Left colon (tissue), 2 donors: Measurements from ENCODE around the gene GOLT1A. TPM values are rescaled to one million over a fixed set of nuclear protein-coding genes. Genes with fewer than 3 reads are reported as not detected.

Experiments used
- ATAC-seq: fragments of 200-7000 bp; cut with Tn5 transposase; one replicate; pipeline ENCODE4 v1.9.1; 2020; ENCODE audit warnings: mild to moderate bottlenecking, moderate library complexity
- DNase-seq, 2 donors: peaks; one replicate each; pipeline ENCODE4 v3.0.0-alpha.2; 2020
- intact Hi-C, 2 donors: fragments of 100-400 bp; cut with DNase I in 1 of 2; cut with micrococcal nuclease in 1 of 2; formaldehyde crosslinking; loops; one replicate each; pipeline versions ENCODE4 v1.11.2 to v1.14.0; 2022; cut with DNase I, micrococcal nuclease
- total RNA-seq, 2 donors: library from RNA; stranded (reverse); fragmentation: NEBNext Ultra II Directional; extraction: Animal tissue kit (Norgen Biotek cat#: 25700); gene quantifications; one replicate each; pipeline ENCODE4 v1.2.1, GENCODE V29; 2021
- donor health status: DM: no; HTN: no; CAD: no.
- donor health status: DM: yes; HTN: yes; CAD: no.

The GOLT1A gene
- total RNA-seq, 2 donors from 2014 or later: 5.3 to 6.5 TPM

GRCh38 chr1:204174958-204175357 is 38.8 kb downstream of the GOLT1A start:
- DNase-seq (no peak), ATAC-seq (no peak)
- intact Hi-C loops: no loop called here

- no peak for ATAC-seq
- intact Hi-C loops: no loop called here
- no peak for DNase-seq
Observed at GRCh38 chr1:204172404-204173029, 41.3 kb downstream of the GOLT1A start.

DNA sequence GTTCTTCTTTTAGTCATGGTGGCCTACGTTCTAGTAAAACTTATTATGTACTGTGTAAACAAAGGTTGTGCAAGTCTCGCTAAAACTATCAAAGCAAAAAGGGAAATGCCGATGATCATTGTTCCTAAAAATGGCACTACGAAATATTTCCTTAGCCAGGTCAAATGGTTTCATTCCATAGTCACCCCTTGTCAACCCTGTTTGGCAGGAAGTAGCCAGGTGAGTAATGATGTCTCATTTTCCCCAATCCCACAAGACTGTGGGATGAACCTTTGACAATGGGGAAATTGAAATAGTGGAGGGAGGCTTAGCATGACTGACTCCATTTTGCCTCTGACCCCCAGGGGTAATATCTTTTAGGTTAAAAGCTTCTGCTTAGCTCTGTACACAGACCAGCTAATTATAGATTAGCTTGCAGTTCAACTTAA is 42.0 kb downstream of the GOLT1A start:
- no peak for ATAC-seq
- DNase-seq: no peak
- intact Hi-C loops: no loop called here

- ATAC-seq (no peak), DNase-seq (no peak)
- intact Hi-C loops: no loop called here
Observed at GRCh38 chr1:204170494-204171155, 43.2 kb downstream of the GOLT1A start.

DNA sequence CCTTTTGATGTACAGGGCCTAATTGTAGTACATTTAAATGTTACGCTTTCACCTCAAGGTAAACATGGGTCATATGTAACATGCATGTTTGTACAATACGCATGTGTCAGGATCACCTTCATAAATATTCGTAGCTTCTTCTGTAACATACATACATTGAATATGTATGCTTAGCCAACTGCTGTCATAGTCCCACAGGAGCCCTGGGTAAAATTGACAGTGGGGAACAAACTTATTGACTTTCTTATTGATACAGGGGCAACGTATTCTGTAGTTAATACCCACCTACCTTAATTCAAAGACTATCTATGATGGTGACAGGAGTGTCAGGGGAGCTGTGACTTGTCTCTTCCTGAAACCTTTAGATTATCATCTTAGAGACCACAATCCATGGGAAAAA is 43.9 kb downstream of the GOLT1A start:
- intact Hi-C loops: loop anchor here in 1 of 2 donors (10.0 kb wide), 1 partner anchor 195 kb away; no protein-coding TSS in a partner anchor

DNA sequence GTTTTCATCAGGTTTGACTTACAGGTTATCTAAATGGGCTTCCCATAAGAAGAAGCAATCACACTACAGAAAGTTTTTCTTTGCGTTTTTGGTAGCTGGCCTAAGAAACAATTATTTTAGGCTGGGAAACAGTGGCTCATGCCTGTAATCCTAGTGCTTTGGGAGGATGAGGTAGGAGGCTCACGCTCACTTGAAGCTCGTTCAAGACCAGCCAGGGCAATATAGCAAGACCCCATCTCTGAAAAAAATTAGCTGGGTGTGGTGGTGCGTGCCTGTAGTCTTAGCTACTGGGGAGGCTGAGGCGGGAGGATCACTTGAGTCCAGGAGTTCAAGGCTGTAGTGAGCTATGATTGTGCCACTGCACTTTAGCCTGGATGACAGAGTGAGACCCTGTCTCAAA is 46.1 kb downstream of the GOLT1A start:
- intact Hi-C loops: loop anchor here in 1 of 2 donors (10.0 kb wide), 1 partner anchor 197 kb away; no protein-coding TSS in a partner anchor
- DNase-seq (no peak), ATAC-seq (no peak)

More for the DNA sequence above, 43.9 kb downstream of the GOLT1A start:
- ATAC-seq (no peak), DNase-seq (no peak)

DNA sequence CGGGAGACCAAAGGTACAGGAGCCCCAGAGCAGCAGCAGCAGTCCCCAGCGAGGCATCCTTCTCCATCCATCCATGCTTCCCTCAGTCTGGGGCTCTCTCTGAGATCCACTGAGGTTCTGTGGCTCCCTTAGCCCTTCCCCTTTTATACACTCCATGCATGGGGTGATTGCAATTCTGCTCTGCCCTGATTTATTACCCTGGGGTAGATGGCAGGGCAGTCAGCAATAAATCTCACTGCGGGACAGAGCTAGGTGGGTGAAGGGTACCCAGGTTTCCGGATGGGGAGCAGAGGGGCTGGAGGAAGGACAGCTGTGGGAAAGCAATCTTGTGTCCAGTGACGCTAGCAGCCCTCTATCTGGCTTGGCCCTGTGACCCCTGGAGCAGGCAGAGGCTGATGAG is 47.6 kb downstream of the GOLT1A start, which contains the start of gene REN:
TSS of gene REN (minus strand) at position 119 of the 400 bp plus-strand sequence. CDS start at position 75, 44 bp downstream.
- ATAC-seq (peak; percentile 52), DNase-seq (no peak)
- intact Hi-C loops: loop anchor here in 1 of 2 donors (10.0 kb wide), 1 partner anchor 199 kb away; no protein-coding TSS in a partner anchor

DNA sequence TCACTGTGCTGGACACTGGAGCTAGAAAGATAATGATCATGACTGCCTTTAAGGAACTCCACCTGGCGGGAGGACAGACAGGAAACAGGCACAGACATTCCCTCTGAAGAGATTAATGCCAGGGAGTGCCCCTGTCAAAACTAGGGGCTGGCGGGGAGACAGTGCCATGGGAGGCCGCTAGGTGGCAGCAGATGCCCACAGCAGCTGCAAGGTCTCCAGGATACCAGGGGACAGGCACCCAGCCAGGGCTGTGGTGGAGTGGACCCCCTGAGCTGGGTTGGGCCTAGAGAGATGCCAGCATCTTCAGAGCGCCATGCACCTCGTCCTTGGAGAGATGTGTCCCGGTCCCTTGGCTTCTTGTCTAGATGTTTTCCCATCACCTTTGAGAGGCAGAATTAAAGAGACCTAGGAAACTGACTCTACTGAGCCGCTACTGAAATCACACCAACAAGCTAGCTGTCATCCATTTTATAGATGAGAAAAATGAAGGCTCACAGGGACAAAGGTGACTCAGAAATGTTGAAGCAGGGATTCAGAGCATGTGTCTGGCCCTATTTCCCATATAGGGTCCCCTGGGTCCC is 51.2 kb downstream of the GOLT1A start:
- intact Hi-C loops: loop anchor here (5.0 to 10.0 kb wide), 3 partner anchors 45 to 205 kb away; no protein-coding TSS in a partner anchor
- peak; percentile 73 to 85 for DNase-seq
- peak; percentile 93 for ATAC-seq

- no peak for DNase-seq
- no peak for ATAC-seq
- intact Hi-C loops: loop anchor here (5.0 to 10.0 kb wide), 3 partner anchors 45 to 205 kb away; no protein-coding TSS in a partner anchor
Observed at GRCh38 chr1:204161609-204162493, 51.9 kb downstream of the GOLT1A start.

DNA sequence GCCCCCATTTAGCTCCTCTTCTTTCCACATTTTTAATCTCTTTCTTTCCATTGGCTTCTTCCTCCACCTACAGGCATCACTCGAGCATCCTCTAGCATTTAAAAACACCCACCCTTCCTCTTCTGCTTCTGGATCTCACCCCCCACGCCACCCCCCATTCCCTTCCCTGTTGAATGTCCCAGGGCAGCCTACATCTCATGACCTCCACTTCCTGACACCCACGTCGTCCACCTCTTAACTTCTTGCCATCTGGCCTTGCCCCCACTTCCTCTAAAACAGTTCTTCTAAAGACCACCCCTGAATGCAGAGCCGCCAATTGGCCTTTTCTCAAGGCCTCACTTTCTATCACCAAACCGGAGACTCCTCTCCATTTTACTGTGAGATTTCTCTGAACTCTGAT is 55.8 kb downstream of the GOLT1A start:
- intact Hi-C loops: no loop called here
- no peak for DNase-seq
- no peak for ATAC-seq

- intact Hi-C loops: no loop called here
- no peak for ATAC-seq
Observed at GRCh38 chr1:204155881-204156280, 57.9 kb downstream of the GOLT1A start.

DNA sequence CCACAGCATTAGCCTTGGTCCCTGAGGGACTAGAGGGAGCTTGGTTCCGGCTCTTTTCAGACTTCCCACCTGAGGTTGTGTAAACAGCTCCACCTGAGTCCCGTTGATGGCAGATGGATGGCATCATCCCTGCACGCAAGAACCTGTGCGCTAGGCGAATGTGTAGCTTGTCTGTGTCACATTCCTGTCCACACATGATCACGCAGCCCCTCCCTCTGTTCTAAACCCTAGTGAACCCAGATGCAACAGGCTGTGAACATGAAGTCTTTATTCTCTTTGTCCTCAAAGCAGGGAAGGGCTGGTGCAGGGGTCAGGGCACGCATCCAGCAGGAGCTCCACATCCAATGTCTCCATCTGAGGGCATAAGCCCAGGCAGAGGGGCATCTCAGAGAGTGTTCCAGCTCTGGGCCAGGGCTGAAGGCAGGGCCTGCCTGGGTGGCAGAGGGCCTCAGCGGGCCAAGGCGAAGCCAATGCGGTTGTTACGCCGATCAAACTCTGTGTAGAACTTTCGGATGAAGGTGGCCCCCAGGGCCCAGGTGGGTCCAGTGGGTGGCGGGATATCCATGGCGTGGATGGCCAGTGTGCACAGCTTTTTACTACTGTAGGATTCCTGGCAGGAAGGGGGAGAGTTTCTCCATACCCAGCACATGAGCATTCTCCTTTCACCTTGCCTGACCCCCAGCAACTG is 59.1 kb downstream of the GOLT1A start:
- ATAC-seq (no peak), DNase-seq (no peak)
- intact Hi-C loops: no loop called here

More at GRCh38 chr1:204155881-204156280, 57.9 kb downstream of the GOLT1A start:
- no peak for DNase-seq

GRCh38 chr1:204153667-204154066 is 60.1 kb downstream of the GOLT1A start:
- no peak for DNase-seq

DNA sequence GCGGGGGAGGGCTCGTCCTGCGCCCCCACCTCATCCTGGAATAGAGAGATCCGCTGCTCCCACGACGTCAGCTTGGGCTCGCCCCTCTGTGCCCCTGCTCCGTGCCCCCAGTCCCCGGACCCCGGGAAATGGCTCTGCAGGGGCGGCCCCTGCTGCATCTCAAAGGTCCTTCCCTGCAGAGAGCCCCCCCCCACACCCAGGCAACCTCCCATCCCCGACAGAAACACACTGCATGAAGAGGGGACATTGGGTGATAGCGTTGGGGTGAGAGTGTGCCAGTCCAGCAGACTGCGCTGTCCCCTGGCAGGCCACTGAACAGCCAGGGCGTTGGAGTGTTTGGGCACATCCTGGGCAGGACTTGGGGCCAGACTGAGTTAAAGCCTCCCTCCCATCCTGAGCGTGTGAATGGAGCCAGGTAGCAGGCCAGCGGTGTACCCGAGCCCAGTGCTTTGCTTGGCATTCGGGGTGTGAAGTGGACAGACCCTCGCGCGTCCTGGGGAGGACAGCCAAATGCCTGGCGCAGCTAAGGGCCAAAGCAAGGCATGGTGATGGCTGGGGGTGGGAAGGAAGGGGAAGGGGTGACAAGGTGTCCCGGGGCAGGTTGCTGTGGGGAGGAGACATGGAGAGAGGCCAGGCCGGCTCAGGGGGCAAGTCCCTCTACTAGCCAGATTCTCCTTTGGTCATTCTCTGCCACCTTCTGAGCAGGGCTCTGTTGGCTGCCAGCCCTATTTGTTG is 61.3 kb downstream of the GOLT1A start:
- intact Hi-C loops: no loop called here
- ATAC-seq (peak; percentile 31), DNase-seq (no peak)

More at GRCh38 chr1:204153667-204154066, 60.1 kb downstream of the GOLT1A start:
- no peak for ATAC-seq
- intact Hi-C loops: no loop called here

GRCh38 chr1:204151552-204152309 is 62.1 kb downstream of the GOLT1A start, which contains the start of gene ETNK2:
TSS of gene ETNK2 (minus strand) at chr1:204152044. CDS start at chr1:204151852, 192 bp downstream.
- DNase-seq (peak; percentile 42), ATAC-seq (peak; percentile 62)
- intact Hi-C loops: no loop called here

DNA sequence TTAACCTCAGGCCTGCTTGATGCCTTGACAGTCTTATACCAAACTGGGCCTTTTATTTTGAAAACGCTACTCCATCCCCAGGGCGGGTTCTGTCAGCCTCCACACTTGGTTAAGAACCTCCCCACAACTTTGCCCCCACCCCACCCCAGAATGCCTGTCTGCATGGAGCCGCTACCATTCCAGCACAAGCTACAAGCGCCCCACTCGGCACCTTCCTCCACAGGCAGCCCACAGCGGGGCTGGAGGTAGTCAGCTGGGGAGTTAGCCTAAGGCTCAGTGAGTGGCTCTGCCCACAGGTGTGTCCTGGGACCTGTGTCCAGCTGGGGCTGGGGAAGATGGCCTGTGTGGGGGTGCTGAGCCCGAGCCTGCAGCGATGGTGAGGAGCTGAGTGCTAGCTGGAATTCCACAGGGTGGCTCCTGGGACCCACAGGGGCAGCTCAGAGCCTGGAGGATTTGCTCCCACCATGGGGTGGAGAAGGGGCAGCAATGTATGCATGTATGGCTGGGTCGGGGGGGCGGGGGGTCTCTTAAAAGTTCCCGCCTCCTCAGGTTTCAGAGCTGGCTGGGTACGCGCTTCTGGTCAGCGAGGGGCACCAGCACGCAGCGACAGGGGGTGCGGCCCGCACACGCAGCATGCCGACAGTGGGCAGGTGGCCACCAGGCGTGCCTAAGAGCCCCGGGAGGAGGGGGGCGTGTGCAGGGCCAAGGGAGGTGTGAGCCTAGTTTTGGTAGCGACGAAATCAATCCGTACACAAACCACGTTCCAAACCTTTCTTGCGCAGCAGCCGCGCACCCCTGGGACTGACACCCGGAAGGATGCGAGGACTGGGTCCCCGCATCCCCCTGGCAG is 62.9 kb downstream of the GOLT1A start:
- intact Hi-C loops: no loop called here
- ATAC-seq (no peak), DNase-seq (peak in 1 of 2 donors; percentile 11)
